GM23248 (cell line): ENCODE results near the gene FYB1. TPM values are rescaled to one million over a fixed set of nuclear protein-coding genes. Genes with fewer than 3 reads are reported as not detected.

ENCODE experiments used
- DNase-seq: peaks from one replicate; pipeline ENCODE4 v3.0.0-alpha.2; 2015
- H2AFZ ChIP-seq: fragments of 200-600 bp; sonication (generic); 2 replicates; pipeline ENCODE4 v1.6.1; 2016; ENCODE audit warnings: antibody characterized with exemption
- H3F3A ChIP-seq: fragments of 200-600 bp; sonication (generic); 2 replicates; pipeline ENCODE4 v1.6.1; 2016; ENCODE audit warnings: mild to moderate bottlenecking, antibody characterized with exemption, mixed run types; ENCODE audit not compliant: insufficient read depth
- H3K27ac ChIP-seq: fragments of 200-600 bp; sonication (generic); 2 replicates; pipeline ENCODE4 v1.5.1; 2016; ENCODE audit warnings: mild to moderate bottlenecking
- H3K27me3 ChIP-seq: fragments of 200-600 bp; sonication (generic); replicated peaks from 2 replicates; pipeline ENCODE4 v1.6.1; 2016; ENCODE audit warnings: mild to moderate bottlenecking; ENCODE audit not compliant: insufficient read depth
- H3K36me3 ChIP-seq: fragments of 200-600 bp; sonication (generic); 2 replicates; pipeline ENCODE4 v1.6.1; 2016; ENCODE audit warnings: low read depth, mild to moderate bottlenecking
- H3K4me1 ChIP-seq: fragments of 200-600 bp; sonication (generic); 2 replicates; pipeline ENCODE4 v1.6.1; 2016; ENCODE audit warnings: mild to moderate bottlenecking; ENCODE audit not compliant: insufficient read depth
- H3K4me2 ChIP-seq: fragments of 200-600 bp; sonication (generic); one replicate; pipeline ENCODE4 v1.6.1; 2016; ENCODE audit warnings: mild to moderate bottlenecking; ENCODE audit not compliant: unreplicated experiment
- H3K4me3 ChIP-seq: fragments of 200-600 bp; sonication (generic); 2 replicates; pipeline ENCODE4 v1.5.1; 2016; ENCODE audit warnings: mild to moderate bottlenecking
- H3K79me2 ChIP-seq: fragments of 200-600 bp; sonication (generic); 2 replicates; pipeline ENCODE4 v1.6.1; 2016; ENCODE audit warnings: mild to moderate bottlenecking; ENCODE audit not compliant: insufficient read depth
- H3K9ac ChIP-seq: fragments of 200-600 bp; sonication (generic); 2 replicates; pipeline ENCODE4 v1.6.1; 2016; ENCODE audit warnings: mild to moderate bottlenecking
- H3K9me2 ChIP-seq: fragments of 200-600 bp; sonication (generic); 2 replicates; pipeline ENCODE4 v1.6.1; 2016; ENCODE audit warnings: mixed run types, mild to moderate bottlenecking, moderate library complexity; ENCODE audit not compliant: insufficient read depth
- H3K9me3 ChIP-seq: fragments of 200-600 bp; sonication (generic); one replicate; pipeline ENCODE4 v1.6.1; 2017; ENCODE audit warnings: low read depth
- H4K20me1 ChIP-seq: fragments of 200-600 bp; sonication (generic); 2 replicates; pipeline ENCODE4 v1.6.0; 2016; ENCODE audit not compliant: insufficient read depth
- EZH2 ChIP-seq: fragments of 200-600 bp; sonication (generic); IDR thresholded peaks from 2 replicates; pipeline ENCODE4 v1.6.1; 2018; ENCODE audit warnings: antibody characterized with exemption, mild to moderate bottlenecking; ENCODE audit not compliant: insufficient read depth, poor library complexity, severe bottlenecking
- EZH2phosphoT487 ChIP-seq: fragments of 200-600 bp; sonication (generic); IDR thresholded peaks from 2 replicates; pipeline ENCODE4 v1.6.1; 2018; ENCODE audit warnings: antibody characterized with exemption, moderate library complexity, mild to moderate bottlenecking, low read depth; ENCODE audit not compliant: insufficient read depth
- WGBS, 2 experiments: methylation state at CpG; one replicate each; pipeline ENCODE4 v1.1.6; 2015 to 2017; ENCODE audit warnings: low lambda C conversion rate in 2 of 2, low coverage in 1 of 2; ENCODE audit errors: missing lambda C conversion rate in 2 of 2; 5-methylcytosine and 5-hydroxymethylcytosine counted together
- in situ Hi-C: fragments of 300-500 bp; cut with MboI; formaldehyde crosslinking; loops from 2 replicates; pipeline ENCODE4 v1.15.0; 2020
- polyA plus RNA-seq: library from polyadenylated mRNA; unstranded; fragments of >200 nt; fragmentation: Nextera tagmentation; extraction: Ambion mirVana; gene quantifications from 2 replicates; pipeline ENCODE4 v1.2.1, GENCODE V29; 2016
- total RNA-seq: library from RNA; depleted of rRNA; stranded (reverse); fragments of >200 nt; shearing (Covaris generic); gene quantifications from 2 replicates; pipeline ENCODE4 v1.2.3, GENCODE V29; 2014

Gene FYB1
- total and polyA plus RNA-seq, 2 experiments from 2014 or later: 0.11 TPM; not detected in 1

GRCh38 chr5:39108987-39109386, 110.4 kb downstream of the FYB1 start:
- no peak overlapping the region for H2AFZ ChIP-seq
- no peak for DNase-seq
- no peaks in the 10 kb centered on the region for H4K20me1 ChIP-seq
- WGBS, 2 experiments: 95 to 96% methylated on average over 3 of the region's 3 CpGs
- no peak overlapping the region for H3K4me3 ChIP-seq
- H3K9me3 ChIP-seq: no peaks in the 10 kb centered on the region
- H3F3A ChIP-seq: no peaks in the 10 kb centered on the region
- H3K27ac ChIP-seq: no peak overlapping the region
- in situ Hi-C loops: no loop called here
- TF ChIP-seq EZH2phosphoT487 (no peak), EZH2 (no peak)
- no peaks in the 10 kb centered on the region for H3K9me2 ChIP-seq
- no peak overlapping the region for H3K4me2 ChIP-seq
- H3K79me2 ChIP-seq: no peaks in the 10 kb centered on the region
- H3K9ac ChIP-seq: no peak overlapping the region
- peaks cover 9% of the 10 kb centered on the region; the same call in 1 of the 2 replicates for H3K4me1 ChIP-seq
- no peaks in the 10 kb centered on the region for H3K27me3 ChIP-seq
- no peaks in the 10 kb centered on the region for H3K36me3 ChIP-seq

GRCh38 chr5:39107350-39107749, 112.0 kb downstream of the FYB1 start:
- H3F3A ChIP-seq: peaks cover 10% of the 10 kb centered on the region
- no peaks in the 10 kb centered on the region for H3K27me3 ChIP-seq
- H3K4me3 ChIP-seq: no peak overlapping the region
- no peaks in the 10 kb centered on the region for H3K9me2 ChIP-seq
- H3K4me2 ChIP-seq: no peak overlapping the region
- H3K9ac ChIP-seq: no peak overlapping the region
- no peaks in the 10 kb centered on the region for H3K79me2 ChIP-seq
- H3K36me3 ChIP-seq: no peaks in the 10 kb centered on the region
- H3K9me3 ChIP-seq: no peaks in the 10 kb centered on the region
- peaks cover 20% of the 10 kb centered on the region for H3K4me1 ChIP-seq
- H3K27ac ChIP-seq: no peak overlapping the region
- H2AFZ ChIP-seq: peak overlapping the region; percentile 9; the same call in 1 of the 2 replicates
- no peak for TF ChIP-seq EZH2
- no peak for TF ChIP-seq EZH2phosphoT487
- no peaks in the 10 kb centered on the region for H4K20me1 ChIP-seq
- in situ Hi-C loops: no loop called here
- peak; percentile 42 for DNase-seq

DNA sequence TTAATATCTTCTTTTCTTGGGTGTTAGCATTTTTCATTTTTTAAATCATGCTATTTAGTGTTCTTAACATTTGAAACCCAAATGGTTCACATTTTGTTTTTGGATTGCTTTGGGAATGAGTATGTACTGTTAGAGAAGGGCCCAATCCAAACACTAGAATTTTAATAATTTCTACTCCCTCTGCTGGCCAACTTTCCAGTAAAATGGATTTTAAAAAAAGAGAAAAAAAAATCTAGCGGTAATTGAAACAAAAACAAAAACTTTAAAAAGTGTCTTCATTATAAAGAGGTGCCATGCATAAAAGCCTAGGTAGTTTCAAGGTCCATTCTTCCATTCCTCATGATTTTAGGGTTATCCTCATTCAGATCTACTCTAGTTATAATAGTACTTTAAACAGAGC, 113.0 kb downstream of the FYB1 start:
- no peaks in the 10 kb centered on the region for H3K27me3 ChIP-seq
- no peaks in the 10 kb centered on the region for H3K9me2 ChIP-seq
- no peaks in the 10 kb centered on the region for H4K20me1 ChIP-seq
- no peaks in the 10 kb centered on the region for H3K79me2 ChIP-seq
- no peak overlapping the region for H3K4me3 ChIP-seq
- WGBS, 2 experiments: 5 to 9% methylated on average over 1 of the region's 1 CpG
- H3F3A ChIP-seq: peaks cover 18% of the 10 kb centered on the region
- peak; percentile 60 for DNase-seq
- TF ChIP-seq EZH2: no peak
- peaks cover 30% of the 10 kb centered on the region for H3K4me1 ChIP-seq
- H3K4me2 ChIP-seq: peak overlapping the region; percentile 10
- no peaks in the 10 kb centered on the region for H3K36me3 ChIP-seq
- no peak overlapping the region for H3K9ac ChIP-seq
- in situ Hi-C loops: no loop called here
- H2AFZ ChIP-seq: peak overlapping the region; percentile 50; the same call in 1 of the 2 replicates
- H3K27ac ChIP-seq: no peak overlapping the region
- no peaks in the 10 kb centered on the region for H3K9me3 ChIP-seq

DNA sequence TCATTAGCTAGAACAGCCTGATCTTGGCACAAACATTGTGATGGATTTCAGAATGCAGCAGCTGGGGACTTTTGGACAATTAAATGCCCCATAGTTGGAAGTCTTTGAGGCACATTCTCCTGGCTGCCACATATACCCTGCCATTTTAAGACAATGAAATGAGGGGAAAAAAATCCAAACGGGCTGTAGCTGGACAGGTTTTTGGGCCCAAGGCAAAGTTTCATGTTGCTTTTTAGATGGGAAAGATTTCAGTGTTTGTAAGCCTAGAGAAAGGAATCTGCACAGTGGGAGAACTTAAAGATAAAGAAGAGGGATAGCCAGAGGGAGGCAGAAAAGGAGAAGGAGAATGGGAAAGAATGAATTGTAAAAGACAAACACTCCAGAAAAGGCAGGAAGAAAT, 115.1 kb downstream of the FYB1 start:
- Histone ChIP-seq H3K4me2 (no peak overlapping the region), H4K20me1 (no peaks in the 10 kb centered on the region), H2AFZ (no peak overlapping the region), H3F3A (peaks cover 29% of the 10 kb centered on the region), H3K9me2 (no peaks in the 10 kb centered on the region), H3K27ac (no peak overlapping the region), H3K4me3 (no peak overlapping the region), H3K9me3 (no peaks in the 10 kb centered on the region), H3K27me3 (no peaks in the 10 kb centered on the region), H3K9ac (no peak overlapping the region), H3K4me1 (peaks cover 46% of the 10 kb centered on the region), H3K79me2 (no peaks in the 10 kb centered on the region), H3K36me3 (no peaks in the 10 kb centered on the region)
- in situ Hi-C loops: no loop called here
- TF ChIP-seq EZH2phosphoT487: no peak
- no peak for TF ChIP-seq EZH2
- 21 to 29% methylated on average over 1 of the region's 1 CpG for WGBS, 2 experiments
- DNase-seq: no peak

DNA sequence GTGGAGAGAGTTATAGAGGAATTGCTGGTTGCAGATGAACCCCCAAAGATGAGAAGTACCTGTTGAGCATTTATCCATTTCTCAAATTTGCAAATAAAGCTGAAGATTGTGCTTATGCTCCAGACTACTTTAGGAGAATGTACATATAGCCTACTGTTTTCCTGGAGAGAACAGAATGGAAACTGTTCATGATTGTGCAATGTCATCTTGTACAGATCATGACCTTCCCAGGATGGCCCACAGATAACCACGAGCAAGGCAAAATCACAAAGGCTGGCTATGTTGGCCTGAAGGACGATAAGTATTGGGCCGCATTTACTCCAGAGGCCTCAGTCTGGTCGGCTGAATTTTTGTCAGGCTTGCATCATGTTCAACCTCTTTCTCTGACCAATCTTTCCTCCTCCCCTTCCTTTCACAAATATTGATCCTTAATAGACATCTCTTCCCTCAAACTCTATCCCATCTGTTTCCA, 116.6 kb downstream of the FYB1 start:
- in situ Hi-C loops: no loop called here

More for the DNA sequence above, 116.6 kb downstream of the FYB1 start:
- Histone ChIP-seq H3K4me1 (peaks cover 42% of the 10 kb centered on the region), H3K79me2 (no peaks in the 10 kb centered on the region), H3K9me3 (no peaks in the 10 kb centered on the region), H3K27me3 (no peaks in the 10 kb centered on the region), H3K36me3 (no peaks in the 10 kb centered on the region), H3F3A (peaks cover 29% of the 10 kb centered on the region), H3K27ac (peak overlapping the region; percentile 84), H3K4me2 (peak overlapping the region; percentile 55), H3K9me2 (no peaks in the 10 kb centered on the region), H3K4me3 (no peak overlapping the region), H4K20me1 (no peaks in the 10 kb centered on the region), H3K9ac (no peak overlapping the region), H2AFZ (no peak overlapping the region)
- WGBS, 2 experiments: 79 to 89% methylated on average over 4 of the region's 4 CpGs
- peak; percentile 13 for DNase-seq
- TF ChIP-seq EZH2 (no peak), EZH2phosphoT487 (no peak)
